ENCODE results near the gene NSFL1C. TPM values are rescaled to one million over a fixed set of nuclear protein-coding genes. Genes with fewer than 3 reads are reported as not detected.

The NSFL1C gene
- total RNA-seq, 1 donor from 2014 or later, result 93.9 TPM

DNA sequence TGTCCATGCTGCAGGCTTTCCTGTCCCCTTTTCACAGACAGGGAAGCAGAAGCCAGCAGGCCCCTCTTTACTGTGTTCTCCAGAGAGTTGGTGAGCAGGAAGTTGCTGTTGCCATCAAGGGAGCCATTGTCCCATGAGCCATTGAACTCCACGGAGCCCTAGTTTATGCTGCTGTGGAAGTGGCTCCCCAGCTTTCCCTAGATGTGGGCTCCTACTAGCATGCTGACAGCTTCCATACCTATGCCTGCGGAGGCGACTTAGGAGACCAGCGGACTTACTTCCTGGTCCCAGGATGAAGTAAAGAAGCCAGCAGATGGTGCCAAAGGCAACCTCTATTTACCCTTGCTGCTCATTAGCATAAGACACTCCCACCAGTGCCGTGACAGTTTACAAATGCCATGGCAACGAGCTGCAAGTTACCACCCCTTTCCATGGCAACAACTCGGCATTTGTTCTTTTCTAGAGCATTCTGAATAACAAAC lies 43.0 kb downstream of the NSFL1C start:
- Mint-ChIP-seq H3K27ac (ENCODE audit: unreplicated experiment) (no peak overlapping the region), H3K4me1 (peaks cover 21% of the 10 kb centered on the region), H3K4me3 (no peak overlapping the region), H3K36me3 (ENCODE audit: low read depth) (no peaks in the 10 kb centered on the region), H3K27me3 (ENCODE audit: low read depth) (peaks cover 3% of the 10 kb centered on the region), H3K9me3 (peaks cover 3% of the 10 kb centered on the region)
- DNase-seq (ENCODE audit: low read depth, low spot score), result peak; percentile 52
- TF ChIP-seq, protein P1, sequence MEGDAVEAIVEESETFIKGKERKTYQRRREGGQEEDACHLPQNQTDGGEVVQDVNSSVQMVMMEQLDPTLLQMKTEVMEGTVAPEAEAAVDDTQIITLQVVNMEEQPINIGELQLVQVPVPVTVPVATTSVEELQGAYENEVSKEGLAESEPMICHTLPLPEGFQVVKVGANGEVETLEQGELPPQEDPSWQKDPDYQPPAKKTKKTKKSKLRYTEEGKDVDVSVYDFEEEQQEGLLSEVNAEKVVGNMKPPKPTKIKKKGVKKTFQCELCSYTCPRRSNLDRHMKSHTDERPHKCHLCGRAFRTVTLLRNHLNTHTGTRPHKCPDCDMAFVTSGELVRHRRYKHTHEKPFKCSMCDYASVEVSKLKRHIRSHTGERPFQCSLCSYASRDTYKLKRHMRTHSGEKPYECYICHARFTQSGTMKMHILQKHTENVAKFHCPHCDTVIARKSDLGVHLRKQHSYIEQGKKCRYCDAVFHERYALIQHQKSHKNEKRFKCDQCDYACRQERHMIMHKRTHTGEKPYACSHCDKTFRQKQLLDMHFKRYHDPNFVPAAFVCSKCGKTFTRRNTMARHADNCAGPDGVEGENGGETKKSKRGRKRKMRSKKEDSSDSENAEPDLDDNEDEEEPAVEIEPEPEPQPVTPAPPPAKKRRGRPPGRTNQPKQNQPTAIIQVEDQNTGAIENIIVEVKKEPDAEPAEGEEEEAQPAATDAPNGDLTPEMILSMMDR (conservative IDR thresholded peaks at IDR 0.05), result peak; percentile 47

DNA sequence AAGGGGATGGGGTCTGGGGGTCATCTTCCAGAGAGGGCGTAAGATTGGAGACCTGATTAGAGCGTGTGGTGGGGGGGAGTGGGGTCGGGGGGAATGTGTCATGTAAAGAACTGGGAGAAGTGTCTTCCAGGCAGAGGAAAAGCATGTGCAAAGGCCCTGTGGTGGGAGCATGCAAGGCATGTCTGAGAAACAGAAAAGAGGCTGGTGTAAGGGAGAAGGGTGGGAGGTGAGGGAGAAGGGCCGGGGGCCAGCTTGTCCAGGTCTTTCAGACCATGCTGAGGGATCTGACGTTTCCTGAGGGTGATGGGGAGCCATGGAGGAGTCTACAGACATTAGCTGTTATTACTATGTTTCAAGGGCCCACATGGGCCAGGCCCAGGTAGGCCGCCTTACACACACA lies 43.4 kb downstream of the NSFL1C start:
- Mint-ChIP-seq H3K4me1 (peaks cover 21% of the 10 kb centered on the region), H3K36me3 (ENCODE audit: low read depth) (no peaks in the 10 kb centered on the region), H3K27ac (ENCODE audit: unreplicated experiment) (peak overlapping the region; percentile 28), H3K9me3 (peaks cover 3% of the 10 kb centered on the region), H3K27me3 (ENCODE audit: low read depth) (peaks cover 3% of the 10 kb centered on the region), H3K4me3 (no peak overlapping the region)
- TF ChIP-seq, protein P1 (conservative IDR thresholded peaks at IDR 0.05), result no peak
- no peak for DNase-seq (ENCODE audit: low read depth, low spot score)

DNA sequence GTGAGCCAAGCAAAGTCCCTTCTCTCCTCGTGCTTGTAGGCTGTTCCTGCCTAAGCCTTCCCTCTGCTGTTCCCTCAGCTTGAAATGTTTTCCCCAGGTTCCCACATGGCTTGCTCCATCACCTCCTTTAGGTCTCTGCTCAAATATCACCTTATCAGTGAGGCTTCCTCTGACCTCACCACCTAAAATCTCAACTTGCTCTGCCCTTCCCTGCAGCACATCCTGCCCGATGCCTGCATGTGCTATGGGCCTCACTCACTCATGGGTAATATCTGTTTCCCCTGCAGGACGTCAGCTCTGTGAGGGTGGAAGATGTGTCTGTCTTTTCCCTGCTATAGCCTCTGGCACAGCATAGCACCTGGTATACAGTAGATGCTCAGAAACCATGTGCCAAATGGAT lies 43.9 kb downstream of the NSFL1C start:
- DNase-seq (ENCODE audit: low read depth, low spot score), result no peak
- Mint-ChIP-seq H3K27me3 (ENCODE audit: low read depth) (peaks cover 3% of the 10 kb centered on the region), H3K9me3 (peaks cover 3% of the 10 kb centered on the region), H3K36me3 (ENCODE audit: low read depth) (no peaks in the 10 kb centered on the region), H3K4me1 (peaks cover 17% of the 10 kb centered on the region), H3K27ac (ENCODE audit: unreplicated experiment) (peak overlapping the region; percentile 28), H3K4me3 (no peak overlapping the region)
- TF ChIP-seq, protein P1 (conservative IDR thresholded peaks at IDR 0.05), result no peak

DNA sequence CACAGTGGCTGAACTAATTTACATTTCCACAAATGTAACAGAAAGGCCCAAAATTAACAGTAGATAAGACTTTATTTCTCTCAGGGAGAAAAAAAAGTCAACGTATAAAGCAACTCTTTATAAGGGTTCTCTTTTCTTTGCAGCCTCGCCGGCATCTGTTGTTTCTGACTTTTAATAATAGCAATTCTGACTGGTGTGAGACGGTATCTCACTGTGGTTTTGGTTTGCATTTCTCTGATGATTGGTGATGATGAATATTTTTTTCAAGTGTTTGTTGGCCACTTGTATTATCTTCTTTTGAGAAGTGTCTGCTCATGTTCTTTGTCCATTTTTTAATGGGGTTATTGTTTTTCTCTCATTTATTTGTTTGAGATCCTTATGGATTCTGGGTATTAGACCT lies 46.6 kb downstream of the NSFL1C start:
- Mint-ChIP-seq H3K36me3 (ENCODE audit: low read depth) (no peaks in the 10 kb centered on the region), H3K9me3 (peaks cover 3% of the 10 kb centered on the region), H3K27me3 (ENCODE audit: low read depth) (peaks cover 12% of the 10 kb centered on the region), H3K4me1 (peaks cover 11% of the 10 kb centered on the region), H3K4me3 (no peak overlapping the region), H3K27ac (ENCODE audit: unreplicated experiment) (no peak overlapping the region)
- TF ChIP-seq, protein P1 (conservative IDR thresholded peaks at IDR 0.05), result no peak
- no peak for DNase-seq (ENCODE audit: low read depth, low spot score)

DNA sequence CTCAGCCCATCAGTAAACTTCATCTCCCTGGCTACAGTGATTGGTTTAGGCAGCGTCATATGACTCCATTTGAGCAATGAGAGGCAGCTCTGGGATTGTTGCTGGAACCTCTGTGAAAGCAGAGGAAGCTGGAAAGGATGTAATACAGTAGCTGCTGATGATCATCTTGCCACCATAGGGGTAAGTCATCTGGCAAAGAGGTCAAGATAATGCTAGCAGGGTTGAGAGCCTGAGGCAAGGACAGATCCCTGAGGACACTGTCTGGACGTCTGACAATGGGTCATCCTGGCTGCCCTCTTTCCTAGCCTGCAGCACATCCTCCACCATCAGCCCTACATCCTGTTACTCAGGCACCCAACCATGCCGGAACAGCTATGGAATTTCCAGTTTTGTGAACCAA lies 48.3 kb downstream of the NSFL1C start:
- no peak for DNase-seq (ENCODE audit: low read depth, low spot score)
- peaks cover 3% of the 10 kb centered on the region for H3K9me3 Mint-ChIP-seq
- no peaks in the 10 kb centered on the region for H3K36me3 Mint-ChIP-seq (ENCODE audit: low read depth)
- no peaks in the 10 kb centered on the region for H3K4me1 Mint-ChIP-seq
- TF ChIP-seq, protein P1 (conservative IDR thresholded peaks at IDR 0.05), result no peak
- peaks cover 20% of the 10 kb centered on the region for H3K27me3 Mint-ChIP-seq (ENCODE audit: low read depth)
- no peak overlapping the region for H3K27ac Mint-ChIP-seq (ENCODE audit: unreplicated experiment)
- no peak overlapping the region for H3K4me3 Mint-ChIP-seq
